CD4-positive, alpha-beta memory T cell (primary cell): ENCODE results near the gene CD248. TPM values are rescaled to one million over a fixed set of nuclear protein-coding genes. Genes with fewer than 3 reads are reported as not detected.
"Not testable (repeated sequence)": the region's sequence is repeated elsewhere in the genome, so short reads cannot be mapped to it uniquely, and the experiment has no call there.

ENCODE experiments used
- CTCF ChIA-PET: fragments of 350-600 bp; sonication (Branson Sonifier 250); formaldehyde crosslinking; loops from one replicate; lab custom pipeline; 2021; ENCODE audit warnings: inconsistent platforms; ENCODE audit not compliant: partially characterized antibody; lab: Charles Lee
- POLR2A ChIA-PET: fragments of 350-600 bp; sonication (Branson Sonifier 250); formaldehyde crosslinking; loops from one replicate; lab custom pipeline; 2021; ENCODE audit not compliant: partially characterized antibody; lab: Charles Lee
- DNase-seq, 5 donors: peaks; one replicate each; pipeline versions ENCODE4 v3.0.0 to v3.0.0-alpha.2; 2020 to 2022; ENCODE audit warnings: mixed read lengths in 1 of 5
- H3K27ac ChIP-seq: one replicate; pipeline ENCODE4 v1.7.0; 2013; ENCODE audit warnings: low read depth, low read length
- H3K27me3 ChIP-seq: 2 replicates; pipeline ENCODE4 v1.7.0; 2013; ENCODE audit warnings: mild to moderate bottlenecking, low read length, moderate library complexity; ENCODE audit not compliant: insufficient read depth
- H3K36me3 ChIP-seq: 2 replicates; pipeline ENCODE4 v1.7.0; 2013; ENCODE audit warnings: mild to moderate bottlenecking, low read length, moderate library complexity; ENCODE audit not compliant: insufficient read depth
- H3K4me1 ChIP-seq: 2 replicates; pipeline ENCODE4 v1.7.0; 2013; ENCODE audit warnings: mild to moderate bottlenecking, low read length, moderate library complexity; ENCODE audit not compliant: insufficient read depth
- H3K4me3 ChIP-seq, 2 donors: one replicate each; pipeline ENCODE4 v1.7.0; 2013; ENCODE audit warnings: low read length in 2 of 2, mild to moderate bottlenecking in 1 of 2
- H3K9me3 ChIP-seq, 2 donors: one replicate each; pipeline ENCODE4 v1.7.0; 2013; ENCODE audit warnings: low read length in 2 of 2, control low read depth in 1 of 2; ENCODE audit not compliant: control insufficient read depth in 1 of 2
- H3K27ac Mint-ChIP-seq, 7 donors: one replicate each; pipeline ENCODE4 v1.8.0; 2020 to 2021; ENCODE audit warnings: mixed read lengths in 7 of 7, mild to moderate bottlenecking in 6 of 7, inconsistent platforms in 3 of 7, moderate library complexity in 3 of 7
- H3K27me3 Mint-ChIP-seq, 2 donors: one replicate each; pipeline ENCODE4 v1.8.0; 2020 to 2021; ENCODE audit warnings: mixed read lengths in 2 of 2
- H3K36me3 Mint-ChIP-seq, 2 donors: one replicate each; pipeline ENCODE4 v1.8.0; 2020 to 2021; ENCODE audit warnings: mixed read lengths in 2 of 2, inconsistent platforms in 1 of 2, mild to moderate bottlenecking in 1 of 2
- H3K4me1 Mint-ChIP-seq, 4 donors: one replicate each; pipeline ENCODE4 v1.8.0; 2020 to 2021; ENCODE audit warnings: mixed read lengths in 4 of 4, mild to moderate bottlenecking in 1 of 4
- H3K4me3 Mint-ChIP-seq, 8 donors: one replicate each; pipeline ENCODE4 v1.8.0; 2020 to 2021; ENCODE audit warnings: mixed read lengths in 8 of 8, mild to moderate bottlenecking in 7 of 8, moderate library complexity in 6 of 8, inconsistent platforms in 3 of 8
- H3K9me3 Mint-ChIP-seq, 8 donors: one replicate each; pipeline ENCODE4 v1.8.0; 2020 to 2021; ENCODE audit warnings: mixed read lengths in 8 of 8, mild to moderate bottlenecking in 5 of 8, inconsistent platforms in 3 of 8, moderate library complexity in 1 of 8
- intact Hi-C: fragments of 100-400 bp; cut with micrococcal nuclease; formaldehyde crosslinking; loops from one replicate; pipeline ENCODE4 v1.15.1; 2023
- polyA plus RNA-seq, 2 donors: library from polyadenylated mRNA; unstranded; fragments of 300-500 nt; fragmentation: Illumina TruSeq; gene quantifications; one replicate each; pipeline ENCODE4 v1.2.3, GENCODE V29; 2021
- total RNA-seq, 2 experiments: library from RNA; stranded (reverse); gene quantifications; one replicate each; pipeline ENCODE4 v1.2.3, GENCODE V29; 2021

The CD248 gene
- total and polyA plus RNA-seq, 4 experiments from 2014 or later: 0.12 to 0.18 TPM; not detected in 2

DNA sequence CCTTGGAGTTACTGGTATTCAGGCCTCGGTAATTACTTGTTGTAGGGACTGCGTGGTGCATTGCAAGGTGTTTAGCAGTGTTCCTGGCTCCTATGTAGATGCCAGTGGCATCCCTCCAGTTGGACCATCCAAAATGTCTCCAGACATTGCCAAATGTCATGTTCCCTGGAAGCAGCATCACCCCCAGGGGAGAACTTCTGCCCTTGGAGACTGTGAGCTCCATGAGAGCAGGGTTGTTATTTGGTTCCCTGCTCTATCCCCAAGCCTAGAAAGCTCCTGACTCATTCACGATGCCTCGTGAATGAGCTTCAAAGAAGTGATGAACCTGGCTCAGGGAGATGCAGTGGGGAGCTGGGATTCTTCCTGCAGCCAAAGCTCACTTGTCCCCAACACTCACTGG lies 4.8 kb upstream of the CD248 start:
- peaks cover 0 to 9% (median 3%) of the 10 kb centered on the region in 8 donors for H3K9me3 Mint-ChIP-seq
- Histone ChIP-seq H3K36me3 (no peaks in the 10 kb centered on the region), H3K4me3 (no peak overlapping the region), H3K27ac (no peak overlapping the region), H3K27me3 (no peaks in the 10 kb centered on the region), H3K4me1 (peaks cover 28% of the 10 kb centered on the region), H3K9me3 (no peaks in the 10 kb centered on the region)
- DNase-seq: no peak
- CTCF ChIA-PET: interaction anchor here (1.7 kb wide), 1 partner anchor 9 kb away, joined by 16 read pairs; no protein-coding TSS in a partner anchor
- H3K36me3 Mint-ChIP-seq: no peaks in the 10 kb centered on the region
- H3K4me1 Mint-ChIP-seq: peaks cover 16 to 34% (median 26%) of the 10 kb centered on the region in 4 donors
- POLR2A ChIA-PET: interaction anchor here (1.5 kb wide), 1 partner anchor 9 kb away, joined by 4 read pairs; no protein-coding TSS in a partner anchor
- intact Hi-C loops: no loop called here
- H3K4me3 Mint-ChIP-seq: no peak overlapping the region
- peaks cover 0 to 2% of the 10 kb centered on the region in 2 donors for H3K27me3 Mint-ChIP-seq
- H3K27ac Mint-ChIP-seq: no peak overlapping the region

DNA sequence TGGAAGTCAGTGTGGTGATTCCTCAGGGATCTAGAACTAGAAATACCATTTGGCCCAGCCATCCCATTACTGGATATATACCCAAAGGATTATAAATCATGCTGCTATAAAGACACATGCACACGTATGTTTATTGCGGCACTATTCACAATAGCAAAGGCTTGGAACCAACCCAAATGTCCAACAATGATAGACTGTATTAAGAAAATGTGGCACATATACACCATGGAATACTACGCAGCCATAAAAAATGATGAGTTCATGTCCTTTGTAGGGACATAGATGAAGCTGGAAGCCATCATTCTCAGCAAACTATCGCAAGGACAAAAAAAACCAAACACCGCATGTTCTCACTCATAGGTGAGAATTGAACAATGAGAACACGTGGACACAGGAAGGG lies 3.9 kb upstream of the CD248 start:
- POLR2A ChIA-PET, H3K36me3 ChIP-seq, H3K27me3 ChIP-seq, H3K27me3 Mint-ChIP-seq, CTCF ChIA-PET, H3K9me3 ChIP-seq, intact Hi-C loops, H3K9me3 Mint-ChIP-seq, H3K36me3 Mint-ChIP-seq, H3K27ac Mint-ChIP-seq, DNase-seq, H3K4me3 Mint-ChIP-seq, H3K27ac ChIP-seq, H3K4me3 ChIP-seq: not testable (repeated sequence)
- peaks cover 13 to 30% (median 22%) of the 10 kb centered on the region in 4 donors for H3K4me1 Mint-ChIP-seq
- peaks cover 22% of the 10 kb centered on the region for H3K4me1 ChIP-seq

DNA sequence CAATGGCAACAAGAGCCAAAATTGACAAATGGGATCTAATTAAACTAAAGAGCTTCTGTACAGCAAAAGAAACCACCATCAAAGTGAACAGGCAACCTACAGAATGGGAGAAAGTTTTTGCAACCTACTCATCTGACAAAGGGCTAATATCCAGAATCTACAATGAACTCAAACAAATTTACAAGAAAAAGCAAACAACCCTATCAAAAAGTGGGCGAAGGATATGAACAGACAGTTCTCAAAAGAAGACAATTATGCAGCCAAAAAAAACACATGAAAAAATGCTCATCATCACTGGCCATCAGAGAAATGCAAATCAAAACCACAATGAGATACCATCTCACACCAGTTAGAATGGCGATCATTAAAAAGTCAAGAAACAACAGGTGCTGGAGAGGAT lies 3.4 kb upstream of the CD248 start:
- H3K4me3 Mint-ChIP-seq, H3K27ac Mint-ChIP-seq, H3K9me3 Mint-ChIP-seq, H3K27me3 Mint-ChIP-seq, DNase-seq, H3K4me3 ChIP-seq, POLR2A ChIA-PET, H3K36me3 Mint-ChIP-seq, CTCF ChIA-PET, H3K9me3 ChIP-seq, intact Hi-C loops, H3K27me3 ChIP-seq, H3K36me3 ChIP-seq, H3K27ac ChIP-seq: not testable (repeated sequence)
- peaks cover 13 to 30% (median 21%) of the 10 kb centered on the region in 4 donors for H3K4me1 Mint-ChIP-seq
- H3K4me1 ChIP-seq: peaks cover 21% of the 10 kb centered on the region

DNA sequence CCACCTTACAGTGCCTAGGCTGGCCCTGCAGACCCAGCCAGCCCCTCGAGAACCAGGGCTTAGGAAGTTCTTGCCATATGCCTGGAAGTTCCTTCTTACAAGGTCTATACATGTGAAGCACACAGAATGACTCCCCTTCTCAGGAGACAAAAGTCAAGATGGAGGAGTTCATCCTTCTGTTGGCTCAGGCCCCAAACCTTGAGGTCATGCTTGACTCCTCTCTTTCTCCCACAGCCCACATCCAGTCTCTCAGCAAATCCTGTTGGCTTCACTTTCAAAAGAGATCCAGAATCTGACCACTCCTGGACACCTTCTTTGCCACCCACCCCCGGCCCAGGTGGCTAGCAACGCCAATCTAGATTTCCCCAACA lies 1.7 kb upstream of the CD248 start:
- peak overlapping the region; percentile 10 for H3K27ac ChIP-seq
- H3K4me3 ChIP-seq: no peak overlapping the region
- peaks cover 2% of the 10 kb centered on the region in 2 donors for H3K27me3 Mint-ChIP-seq
- H3K9me3 ChIP-seq: no peaks in the 10 kb centered on the region
- no peaks in the 10 kb centered on the region for H3K36me3 ChIP-seq
- POLR2A ChIA-PET: interaction anchor here (1.8 kb wide), 1 partner anchor 8 kb away, joined by 9 read pairs; no protein-coding TSS in a partner anchor
- peaks cover 0 to 9% (median 3%) of the 10 kb centered on the region in 8 donors for H3K9me3 Mint-ChIP-seq
- peaks cover 28% of the 10 kb centered on the region for H3K4me1 ChIP-seq
- intact Hi-C loops: no loop called here
- H3K27ac Mint-ChIP-seq: peak overlapping the region in 6 of 7 donors; percentile 48 to 94 (median 78)
- H3K27me3 ChIP-seq: no peaks in the 10 kb centered on the region
- CTCF ChIA-PET: no interaction called here
- peak overlapping the region in 3 of 8 donors; percentile 32 to 44 (median 43) for H3K4me3 Mint-ChIP-seq
- DNase-seq: no peak
- H3K36me3 Mint-ChIP-seq: no peaks in the 10 kb centered on the region
- peaks cover 13 to 38% (median 23%) of the 10 kb centered on the region in 4 donors for H3K4me1 Mint-ChIP-seq

DNA sequence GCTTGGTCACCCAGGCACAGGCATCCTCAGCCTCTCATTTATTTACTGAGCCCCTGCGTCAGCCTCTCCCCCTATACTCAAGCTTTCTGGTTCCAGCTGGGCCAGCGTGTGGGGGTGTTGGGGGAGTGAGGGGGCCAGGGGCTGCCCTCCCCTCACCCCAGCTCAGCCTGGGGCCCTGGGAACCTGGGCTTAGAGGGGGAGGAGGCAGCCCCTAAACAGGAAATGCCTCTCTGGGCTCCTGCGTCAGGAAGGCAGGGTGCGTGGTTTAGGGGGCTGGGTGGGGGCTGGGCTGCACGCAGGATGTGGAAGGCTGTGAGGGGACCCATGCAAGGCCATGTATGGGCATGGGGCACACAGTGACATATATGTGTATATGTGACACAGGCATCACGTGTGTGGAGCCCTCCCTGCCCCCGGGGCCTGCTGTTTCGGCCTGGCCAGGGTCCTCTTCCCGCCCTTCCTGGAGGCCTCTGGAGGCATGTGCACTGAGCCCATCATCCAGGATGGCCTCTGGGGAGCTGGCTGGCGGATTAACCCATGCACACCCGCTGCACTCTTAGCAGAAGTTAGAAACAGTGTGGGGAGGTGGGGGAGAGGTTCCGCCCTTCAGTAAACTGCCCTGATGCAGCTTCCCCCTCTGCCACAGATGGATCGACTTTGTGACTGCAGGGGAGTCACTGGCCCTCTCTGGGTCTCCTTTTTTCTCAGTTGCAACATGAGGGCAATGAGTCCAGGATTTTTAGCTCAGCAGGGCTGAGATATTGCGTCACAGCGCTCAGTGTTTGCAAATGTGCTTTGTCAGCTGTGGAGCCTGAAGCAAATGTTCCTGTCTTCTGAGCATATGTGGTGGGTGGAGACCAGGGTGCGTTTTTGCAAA lies 1.1 kb upstream of the CD248 start:
- Histone ChIP-seq H3K9me3 (no peaks in the 10 kb centered on the region), H3K27me3 (no peaks in the 10 kb centered on the region), H3K36me3 (no peaks in the 10 kb centered on the region), H3K4me3 (no peak overlapping the region), H3K27ac (peak overlapping the region; percentile 10), H3K4me1 (peaks cover 34% of the 10 kb centered on the region)
- ChIA-PET POLR2A (interaction anchor here (0.7 to 1.8 kb wide), 3 partner anchors 9 to 320 kb away, joined by 3 to 9 read pairs (median 4); partner anchors contain the start of genes MRPL11 and RBM4), CTCF (interaction anchor here (0.8 to 1.4 kb wide), 2 partner anchors 12 to 68 kb away, joined by 3 to 4 read pairs; no protein-coding TSS in a partner anchor)
- Mint-ChIP-seq H3K4me3 (peak overlapping the region in 3 of 8 donors; percentile 43 to 44 (median 43)), H3K4me1 (peaks cover 11 to 39% (median 24%) of the 10 kb centered on the region in 4 donors), H3K36me3 (no peaks in the 10 kb centered on the region), H3K27me3 (peaks cover 2% of the 10 kb centered on the region in 2 donors), H3K27ac (peak overlapping the region; percentile 48 to 94 (median 84)), H3K9me3 (peaks cover 0 to 9% (median 3%) of the 10 kb centered on the region in 8 donors)
- DNase-seq: peak; percentile 40 to 63 (median 59)
- intact Hi-C loops: no loop called here

DNA sequence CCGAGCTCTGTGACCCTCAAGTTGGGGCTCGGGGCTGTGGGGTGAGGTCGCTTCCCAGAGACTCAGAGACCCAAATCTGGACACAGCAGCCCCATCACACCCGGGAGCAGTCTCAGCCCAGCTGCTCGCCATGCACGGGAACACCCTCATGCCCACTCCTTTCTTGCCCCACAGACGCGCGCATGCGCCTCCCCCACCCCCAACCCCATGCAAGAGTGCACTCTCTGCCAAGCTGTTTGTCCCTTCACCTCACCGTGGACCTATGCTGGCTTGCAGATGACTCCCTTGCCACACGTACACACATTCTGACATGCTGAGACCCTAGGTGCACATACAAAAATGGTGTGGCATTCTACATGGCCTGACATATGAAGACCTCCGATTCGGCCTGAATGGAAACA lies 478 bp upstream of the CD248 start:
- no peaks in the 10 kb centered on the region for H3K36me3 ChIP-seq
- no peaks in the 10 kb centered on the region for H3K27me3 ChIP-seq
- POLR2A ChIA-PET: interaction anchor here (0.5 to 1.8 kb wide), 4 partner anchors 9 to 1282 kb away, joined by 3 to 9 read pairs (median 4); partner anchors contain the start of genes MRPL11 and RBM4
- CTCF ChIA-PET: interaction anchor here (0.8 to 1.4 kb wide), 2 partner anchors 13 to 69 kb away, joined by 3 to 4 read pairs; no protein-coding TSS in a partner anchor
- Mint-ChIP-seq H3K36me3 (peaks cover 0 to 1% of the 10 kb centered on the region in 2 donors), H3K9me3 (peaks cover 0 to 9% (median 3%) of the 10 kb centered on the region in 8 donors), H3K27ac (peak overlapping the region; percentile 48 to 93 (median 80)), H3K4me1 (peaks cover 13 to 39% (median 25%) of the 10 kb centered on the region in 4 donors), H3K4me3 (peak overlapping the region in 1 of 8 donors; percentile 43), H3K27me3 (peaks cover 2% of the 10 kb centered on the region in 2 donors)
- H3K9me3 ChIP-seq: no peaks in the 10 kb centered on the region
- DNase-seq: peak in 1 of 5 donors; percentile 12
- H3K4me1 ChIP-seq: peaks cover 35% of the 10 kb centered on the region
- intact Hi-C loops: no loop called here
- no peak overlapping the region for H3K4me3 ChIP-seq
- no peak overlapping the region for H3K27ac ChIP-seq
